GM19455 (cell line): ENCODE measurements around the gene FGD1.
A peak's percentile ranks its signal among the peaks of the same experiment; 100 is the strongest.

Experiments used
- ATAC-seq: cut with Tn5 transposase; IDR thresholded peaks from one replicate; pipeline ENCODE4 v1.9.1; 2021; ENCODE audit not compliant: unreplicated experiment

Gene FGD1

GRCh38 chrX:54473993-54474859 is 21.8 kb downstream of the FGD1 start:
- no peak for ATAC-seq

GRCh38 chrX:54470054-54470760 is 25.8 kb downstream of the FGD1 start:
- ATAC-seq: no peak

- ATAC-seq: no peak
Measured at GRCh38 chrX:54452920-54453319, 43.1 kb downstream of the FGD1 start.

DNA sequence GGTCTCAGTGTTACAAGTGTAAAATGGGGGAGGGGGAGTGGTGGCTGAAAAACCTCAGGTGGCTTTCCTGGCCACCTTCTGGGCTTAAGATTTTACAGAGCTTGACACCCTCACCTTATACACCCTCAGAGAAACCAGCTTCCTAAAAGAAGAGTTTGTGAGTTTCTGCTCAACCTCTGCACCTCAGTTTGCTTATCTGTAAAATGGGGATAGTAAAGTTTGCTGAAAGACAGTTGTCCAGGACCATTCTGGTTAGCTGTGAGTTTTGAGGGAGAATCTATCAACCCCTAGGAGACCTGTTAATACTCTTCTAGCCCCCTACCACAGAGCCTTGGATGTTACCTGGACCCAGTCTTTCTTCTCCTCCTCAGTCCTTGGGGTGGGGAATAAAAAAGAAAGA is 46.1 kb downstream of the FGD1 start:
- ATAC-seq: no peak

GRCh38 chrX:54447461-54447860 is 48.6 kb downstream of the FGD1 start:
- no peak for ATAC-seq

- no peak for ATAC-seq
Measured at GRCh38 chrX:54446084-54446483, 50.0 kb downstream of the FGD1 start.

DNA sequence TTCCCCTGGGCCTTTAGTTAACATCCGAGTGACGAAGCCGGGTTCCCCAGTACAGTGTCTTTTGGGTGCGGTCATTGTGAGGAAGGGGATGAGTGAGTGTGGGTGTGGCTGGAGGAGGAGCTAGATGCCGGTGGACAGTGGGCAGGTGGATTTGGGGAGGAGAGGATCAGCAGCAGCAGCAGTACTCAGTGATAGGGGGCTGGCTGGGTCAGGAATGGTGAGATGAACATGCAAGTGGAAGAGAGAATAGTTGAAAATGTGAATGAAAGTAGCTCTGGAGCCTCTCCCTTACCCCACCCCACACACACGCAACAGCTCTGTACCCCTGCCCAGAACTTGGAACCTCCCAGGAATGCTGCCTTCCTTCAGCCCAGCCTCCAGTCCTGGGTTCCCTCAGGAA is 51.3 kb downstream of the FGD1 start:
- ATAC-seq: no peak

DNA sequence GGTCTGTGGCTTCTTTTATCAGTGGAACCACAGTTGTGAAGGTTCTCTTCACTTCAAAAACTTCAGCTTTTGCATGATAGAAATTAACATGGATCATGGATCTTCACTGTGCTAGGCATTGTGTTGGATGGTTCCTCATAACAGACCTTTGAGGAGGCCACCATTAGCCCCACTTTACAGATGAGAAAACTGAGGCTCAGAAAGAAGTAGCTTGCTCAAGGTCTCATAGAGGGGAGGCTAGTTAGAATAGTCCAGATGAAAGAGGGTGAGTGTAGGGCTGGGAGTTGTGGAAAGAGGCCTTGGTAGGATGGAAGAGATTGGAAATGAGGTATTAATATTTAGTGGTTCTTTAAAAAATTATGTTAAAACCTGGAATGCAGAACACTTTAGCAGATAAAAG is 53.2 kb downstream of the FGD1 start:
- ATAC-seq: no peak

GRCh38 chrX:54439960-54440871 is 55.8 kb downstream of the FGD1 start, which contains the start of gene TSR2:
Gene TSR2, plus strand, starts transcription at chrX:54440404. Its CDS starts 18 bp downstream, at chrX:54440422.
- peak; percentile 98 for ATAC-seq

DNA sequence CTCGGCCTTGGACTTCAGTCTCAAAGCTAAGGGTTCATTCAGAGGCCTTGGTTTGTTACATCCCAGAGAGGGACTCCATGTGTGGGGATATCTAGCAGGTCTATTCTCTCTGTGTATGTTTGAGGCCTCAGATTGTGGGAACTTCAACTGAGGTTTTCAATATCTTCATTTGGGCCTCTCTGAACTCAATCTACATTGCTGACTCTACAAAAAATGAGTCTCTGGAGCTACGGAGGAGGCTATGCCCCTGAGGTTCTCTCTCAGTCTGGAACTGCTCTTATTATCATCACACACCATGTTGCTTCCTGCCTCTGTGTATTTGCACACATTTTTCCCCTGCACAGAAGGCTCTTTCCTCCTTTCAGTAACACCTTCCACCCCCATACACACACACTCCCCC is 60.9 kb downstream of the FGD1 start:
- no peak for ATAC-seq

GRCh38 chrX:54430519-54430918 is 65.5 kb downstream of the FGD1 start:
- ATAC-seq: no peak

- ATAC-seq: no peak
Measured at GRCh38 chrX:54427837-54428424, 68.1 kb downstream of the FGD1 start.

DNA sequence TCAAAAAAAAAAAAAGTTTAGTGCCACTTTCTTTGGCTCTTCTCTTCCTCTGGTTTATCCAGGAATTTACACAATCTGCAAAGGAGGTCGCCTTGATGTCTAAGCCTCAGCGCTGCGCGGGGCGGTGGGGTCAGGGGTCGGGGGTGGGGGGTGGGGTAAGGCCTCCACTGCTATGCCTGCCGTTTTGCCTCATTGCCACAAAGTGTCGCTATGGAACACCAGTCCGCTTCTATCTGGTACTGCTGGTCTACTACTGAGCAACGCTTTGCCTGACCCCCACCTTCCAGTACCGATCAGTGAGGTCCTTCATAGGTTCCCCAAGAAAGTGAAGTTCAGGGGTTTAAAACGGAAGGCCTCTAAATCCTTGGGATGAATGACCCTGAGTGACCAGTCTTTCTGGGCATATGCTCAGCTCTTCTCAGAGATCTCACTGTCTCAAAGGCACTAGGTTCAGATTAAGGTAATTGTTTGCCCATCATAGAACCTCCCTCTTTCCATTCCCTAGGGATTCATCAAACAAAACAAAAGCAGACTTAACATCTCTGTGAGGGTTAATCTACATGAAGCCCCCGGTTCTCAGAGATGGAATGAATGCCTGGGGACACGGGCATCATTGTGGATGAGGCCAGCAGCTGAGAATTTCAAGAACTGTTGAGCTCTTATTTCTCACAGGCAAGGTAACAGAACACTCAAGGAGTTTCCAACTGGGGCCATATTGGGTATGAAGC is 72.7 kb downstream of the FGD1 start:
- ATAC-seq: no peak

DNA sequence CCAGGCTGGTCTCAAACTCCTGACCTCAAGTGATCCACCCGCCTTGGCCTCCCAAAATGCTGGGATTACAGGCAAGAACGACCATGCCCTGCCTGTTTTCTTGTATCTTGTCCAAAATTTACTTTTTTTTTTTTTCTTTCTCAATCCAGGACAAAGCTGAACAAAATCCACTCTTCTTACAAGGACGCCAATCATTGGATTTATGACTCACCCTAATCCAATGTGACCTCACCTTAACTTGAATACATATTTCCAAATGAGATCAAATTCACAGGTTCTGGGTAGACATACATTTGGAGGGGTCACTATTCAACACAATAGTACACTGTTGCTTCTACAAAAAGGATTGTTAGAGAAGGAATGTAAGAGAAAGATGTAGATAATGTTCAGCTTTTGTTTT is 73.9 kb downstream of the FGD1 start:
- no peak for ATAC-seq

DNA sequence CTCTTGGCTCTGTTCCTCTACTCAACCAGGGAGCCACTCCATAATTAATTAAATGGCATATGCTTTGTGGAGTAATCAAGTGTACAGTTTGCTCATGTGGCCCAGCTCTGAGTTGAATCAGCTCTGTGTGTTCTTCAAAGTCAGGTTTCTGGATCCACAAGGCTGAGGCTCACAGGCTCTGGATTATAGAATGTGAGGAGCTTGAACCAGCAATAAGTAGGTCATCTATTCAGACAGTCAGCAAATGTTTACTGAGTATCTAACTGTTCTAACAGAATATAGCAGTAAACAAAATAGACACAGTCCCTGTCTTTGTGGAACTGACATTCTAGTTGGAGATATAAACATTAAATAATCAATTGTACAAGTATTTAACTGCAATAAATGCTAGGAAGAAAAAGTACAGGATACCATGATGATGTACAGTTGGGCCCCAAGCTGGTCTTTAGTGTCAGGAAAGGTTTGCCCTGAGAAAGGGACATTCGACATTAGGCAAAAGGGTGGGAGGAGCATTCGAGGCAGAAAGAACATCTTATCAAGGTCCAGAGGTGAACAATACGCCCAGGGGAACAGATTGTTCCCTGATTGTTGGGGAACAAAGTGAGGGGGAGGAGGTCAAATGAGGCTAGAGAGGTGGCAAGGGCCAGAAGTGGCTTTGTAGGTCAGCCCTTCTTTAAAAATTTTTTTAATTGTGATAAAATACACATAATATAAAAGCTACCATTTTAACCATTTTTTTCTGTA is 76.3 kb downstream of the FGD1 start:
- no peak for ATAC-seq

DNA sequence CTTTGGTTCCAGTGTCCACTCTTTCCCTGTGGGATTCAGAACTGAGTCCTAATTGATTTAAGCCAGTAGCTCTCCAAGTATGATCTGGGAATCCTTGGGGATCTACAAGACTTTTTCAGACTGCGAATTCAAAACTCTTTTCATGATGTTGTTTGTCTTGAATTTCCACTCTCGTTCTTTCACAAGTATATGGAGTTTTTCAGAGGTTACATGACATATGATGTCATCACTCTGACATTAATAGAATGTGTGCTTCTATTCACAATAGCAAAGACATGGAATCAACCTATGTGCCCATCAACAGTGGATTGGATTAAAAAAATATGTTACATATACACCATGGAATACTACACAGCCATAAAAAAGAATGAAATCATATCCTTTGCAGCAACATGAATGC is 79.1 kb downstream of the FGD1 start:
- ATAC-seq: no peak

GRCh38 chrX:54415534-54416350 is 80.3 kb downstream of the FGD1 start:
- ATAC-seq: no peak

- no peak for ATAC-seq
Measured at GRCh38 chrX:54413753-54414152, 82.3 kb downstream of the FGD1 start.

DNA sequence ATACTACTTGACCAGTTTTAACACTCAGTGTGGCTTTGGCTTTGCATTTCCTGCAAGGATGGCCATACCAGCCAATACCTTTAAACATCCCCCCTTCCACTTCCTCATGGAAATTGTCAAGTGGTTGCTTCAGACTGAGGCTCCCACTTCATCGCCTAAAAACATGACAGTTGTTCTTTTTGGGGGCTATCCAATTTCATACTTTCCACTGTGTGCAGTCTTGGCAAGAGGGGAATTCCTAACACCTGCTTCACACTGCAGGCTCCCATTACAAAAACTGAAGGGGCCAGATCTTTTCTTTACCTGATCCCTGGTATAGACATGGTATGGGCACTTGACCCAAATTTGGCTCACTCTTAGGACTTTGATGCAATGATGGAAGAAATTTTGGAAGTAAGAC is 84.3 kb downstream of the FGD1 start:
- no peak for ATAC-seq
